Erythroblast (primary cell): ENCODE results near the gene CHST8.

Experiments
- GATA1 ChIP-seq: IDR thresholded peaks from 2 replicates; pipeline ENCODE4 v1.6.1; 2011; ENCODE audit warnings: low read depth, mild to moderate bottlenecking, control low read depth, low read length, moderate library complexity
- POLR2A ChIP-seq: IDR thresholded peaks from 2 replicates; pipeline ENCODE4 v1.6.1; 2011; ENCODE audit warnings: mild to moderate bottlenecking, low read length

DNA sequence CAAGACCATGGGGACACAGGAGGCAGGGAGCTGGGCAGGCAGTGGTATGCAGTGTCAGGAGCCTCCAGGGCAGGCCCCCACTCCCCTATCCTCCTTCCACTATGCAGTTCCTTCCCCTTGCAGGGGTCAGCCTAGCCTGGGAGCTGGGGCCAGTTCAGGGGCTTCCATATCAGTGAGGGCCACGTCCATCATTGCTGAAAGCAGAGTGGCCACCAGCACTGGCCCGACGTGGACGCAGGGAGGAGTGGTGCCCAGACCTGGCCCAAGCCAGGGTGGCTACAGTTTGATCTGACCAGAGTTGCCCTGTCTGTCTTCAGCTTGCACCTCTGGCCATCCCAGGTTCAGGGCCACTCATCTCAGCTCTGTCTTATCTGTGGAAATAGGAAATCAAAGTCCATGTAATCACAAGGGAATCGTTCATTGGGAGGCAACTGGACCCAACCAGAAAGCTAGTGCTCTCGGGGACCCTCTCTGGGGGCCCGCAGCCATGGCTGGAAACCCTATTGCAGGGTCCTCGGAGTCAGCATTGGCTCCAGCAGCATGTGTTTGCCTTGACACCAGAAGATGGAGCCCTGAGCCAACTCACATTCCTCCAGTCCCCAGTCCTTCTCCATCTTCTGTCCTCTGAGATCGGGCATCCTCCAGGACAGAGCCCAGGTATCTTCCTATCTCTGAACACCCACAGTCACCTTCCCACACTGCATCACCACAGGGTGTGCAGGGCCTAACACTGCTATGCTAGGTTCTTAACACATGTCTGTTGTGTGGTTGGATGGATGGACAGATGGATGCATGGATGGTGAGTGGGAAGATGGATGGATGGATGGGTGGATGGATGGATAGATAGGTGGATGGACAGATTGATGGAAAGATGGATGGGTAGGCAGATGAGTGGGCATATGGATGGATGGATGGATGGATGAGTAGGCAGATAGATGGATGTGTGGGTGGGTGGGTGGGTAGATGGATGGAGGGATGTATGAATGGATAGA lies 99.2 kb downstream of the CHST8 start:
- no peak for TF ChIP-seq POLR2A
- TF ChIP-seq GATA1: no peak
